Thyroid gland (tissue), 4 donors: Measurements from ENCODE around the gene ZNF580.

Source experiments
- CTCF ChIP-seq, 6 experiments: fragments of 200-600 bp in 3 of 6; fragments of 450-650 bp in 3 of 6; sonication (generic) in 3 of 6; IDR thresholded peaks; one replicate each; pipeline ENCODE4 v1.5.1; 2016 to 2019; ENCODE audit warnings: antibody characterized with exemption in 6 of 6, mild to moderate bottlenecking in 2 of 6, inconsistent platforms in 1 of 6, moderate library complexity in 1 of 6
- POLR2A ChIP-seq, 2 donors: fragments of 450-650 bp; IDR thresholded peaks; one replicate each; pipeline ENCODE4 v1.6.1; 2017; ENCODE audit warnings: antibody characterized with exemption in 2 of 2, mild to moderate bottlenecking in 2 of 2, moderate library complexity in 1 of 2

GRCh38 chr19:55677572-55678028 is 36.8 kb downstream of the ZNF580 start:
- no peak for TF ChIP-seq CTCF (IDR thresholded peaks at IDR 0.05)
- no peak for TF ChIP-seq POLR2A (IDR thresholded peaks at IDR 0.05)
